HepG2 (cell line): ENCODE measurements around the gene PKP3. TPM values are rescaled to one million over a fixed set of nuclear protein-coding genes. Genes with fewer than 3 reads are reported as not detected.

ENCODE experiments used
- ATAC-seq: fragments of 200-7000 bp; cut with Tn5 transposase; 3 replicates; pipeline ENCODE4 v1.9.1; 2020; ENCODE audit warnings: mild to moderate bottlenecking, moderate library complexity
- BruUV-seq: library from RNA; stranded (reverse); fragments of 400-500 nt; replicated peaks from 2 replicates; lab custom pipeline; 2021; lab: Mats Ljungman, UMichigan
- CTCF ChIA-PET: fragments of 300-600 bp; formaldehyde crosslinking; extraction: SDS; loops from one replicate; lab custom pipeline; 2021; ENCODE audit warnings: low total read pairs, inconsistent platforms, low intra/inter-chr PET ratio; lab: Yijun Ruan, JAX
- POLR2A ChIA-PET: fragments of 350-600 bp; sonication (Branson Sonifier 250); formaldehyde crosslinking; loops from one replicate; lab custom pipeline; 2020; ENCODE audit warnings: antibody characterized with exemption, inconsistent platforms; lab: Yijun Ruan, JAX
- DNase-seq: peaks from one replicate; pipeline ENCODE4 v3.0.0-alpha.2; 2015; ENCODE audit warnings: low spot score
- FAIRE-seq: peaks from 3 replicates; lab custom pipeline; 2011; peaks lifted over from hg19 to GRCh38; lab: Jason Lieb, UNC
- H2AFZ ChIP-seq: one replicate; pipeline ENCODE4 v1.6.1; 2011; ENCODE audit warnings: low read length, inconsistent platforms
- H3K27ac ChIP-seq: fragments of 300-600 bp; 3 replicates; pipeline ENCODE4 v1.8.0; 2011; ENCODE audit warnings: mixed run types, mild to moderate bottlenecking, mixed read lengths, low read length, inconsistent platforms; ENCODE audit not compliant: insufficient read depth; ENCODE audit errors: extremely low read length
- H3K27me3 ChIP-seq, 2 experiments: fragments of 200-600 bp in 1 of 2; 2 replicates in 1 of 2; 3 replicates in 1 of 2; pipeline versions ENCODE4 v1.6.0 to v1.8.0; 2011; ENCODE audit warnings: low read length in 2 of 2, mild to moderate bottlenecking in 2 of 2, moderate library complexity in 2 of 2, inconsistent platforms in 1 of 2; ENCODE audit not compliant: insufficient read depth in 2 of 2, control insufficient read depth in 1 of 2
- H3K36me3 ChIP-seq, 2 experiments: fragments of 200-600 bp in 1 of 2; replicated peaks in 1 of 2; 2 replicates in 1 of 2; 3 replicates in 1 of 2; pipeline versions ENCODE4 v1.5.1 to v1.8.0; 2011; ENCODE audit warnings: low read length in 2 of 2, inconsistent platforms in 1 of 2; ENCODE audit not compliant: insufficient read depth in 2 of 2, control insufficient read depth in 1 of 2
- H3K4me1 ChIP-seq: 2 replicates; pipeline ENCODE4 v1.5.1; 2012; ENCODE audit warnings: low read length, inconsistent platforms; ENCODE audit not compliant: insufficient read depth
- H3K4me2 ChIP-seq: 2 replicates; pipeline ENCODE4 v1.6.0; 2011; ENCODE audit warnings: low read depth, low read length, inconsistent platforms
- H3K4me3 ChIP-seq, 3 experiments: fragments of 200-600 bp in 1 of 3; sonication (generic), shearing (Covaris generic) in 1 of 3; replicated peaks in 1 of 3; 2 replicates each; pipeline ENCODE4 v1.5.1; 2011 to 2016; ENCODE audit warnings: low read length in 3 of 3, inconsistent platforms in 2 of 3, low read depth in 2 of 3, mild to moderate bottlenecking in 2 of 3, control low read depth in 1 of 3, mixed read lengths in 1 of 3; ENCODE audit not compliant: insufficient read depth in 1 of 3
- H3K79me2 ChIP-seq: one replicate; pipeline ENCODE4 v1.6.1; 2011; ENCODE audit warnings: low read length, inconsistent platforms; ENCODE audit not compliant: insufficient read depth
- H3K9ac ChIP-seq: 2 replicates; pipeline ENCODE4 v1.6.0; 2011; ENCODE audit warnings: mild to moderate bottlenecking, low read depth, low read length, inconsistent platforms; ENCODE audit not compliant: insufficient read depth
- H3K9me3 ChIP-seq: 2 replicates; pipeline ENCODE4 v1.5.1; 2012; ENCODE audit warnings: mild to moderate bottlenecking, low read length
- H4K20me1 ChIP-seq: 2 replicates; pipeline ENCODE4 v1.6.0; 2011; ENCODE audit warnings: inconsistent platforms, mild to moderate bottlenecking, low read length, moderate library complexity; ENCODE audit not compliant: insufficient read depth
- ATF7 ChIP-seq, 2 experiments: fragments of 450-650 bp in 1 of 2; sonication (generic) in 1 of 2; formaldehyde crosslinking in 1 of 2; IDR thresholded peaks; 2 replicates each; pipeline versions ENCODE4 v1.4.0 to v1.6.1; 2016 to 2020; ENCODE audit warnings: antibody characterized with exemption in 1 of 2, mild to moderate bottlenecking in 1 of 2, missing genetic modification reagents in 1 of 2
- CTCF ChIP-seq: sonication (generic); formaldehyde crosslinking; IDR thresholded peaks from 2 replicates; pipeline ENCODE4 v1.5.0; 2020; ENCODE audit warnings: mild to moderate bottlenecking, missing genetic modification reagents, moderate library complexity
- PAXIP1 ChIP-seq: sonication (generic); formaldehyde crosslinking; conservative IDR thresholded peaks from 2 replicates; pipeline ENCODE4 v1.4.0; 2020; ENCODE audit warnings: mild to moderate bottlenecking, missing genetic modification reagents, moderate library complexity
- RAD21 ChIP-seq: fragments of 450-650 bp; formaldehyde crosslinking; IDR thresholded peaks from 2 replicates; pipeline ENCODE4 v1.5.0; 2020; ENCODE audit warnings: mild to moderate bottlenecking
- SNAI1 ChIP-seq: sonication (generic); formaldehyde crosslinking; IDR thresholded peaks from 2 replicates; pipeline ENCODE4 v1.5.0; 2020; ENCODE audit warnings: mild to moderate bottlenecking, missing genetic modification reagents, borderline replicate concordance
- STAG1 ChIP-seq: sonication (generic); formaldehyde crosslinking; IDR thresholded peaks from 2 replicates; pipeline ENCODE4 v1.4.0; 2020; ENCODE audit warnings: missing genetic modification reagents
- ZBTB39 ChIP-seq: sonication (generic); formaldehyde crosslinking; IDR thresholded peaks from 2 replicates; pipeline ENCODE4 v1.5.0; 2020; ENCODE audit warnings: missing genetic modification reagents
- ZFY ChIP-seq: sonication (generic); formaldehyde crosslinking; IDR thresholded peaks from 2 replicates; pipeline ENCODE4 v1.4.0; 2020; ENCODE audit warnings: missing genetic modification reagents
- ZNF263 ChIP-seq: sonication (generic); formaldehyde crosslinking; IDR thresholded peaks from 2 replicates; pipeline ENCODE4 v1.4.0; 2020; ENCODE audit warnings: missing genetic modification reagents
- ZNF770 ChIP-seq: sonication (generic); formaldehyde crosslinking; IDR thresholded peaks from 2 replicates; pipeline ENCODE4 v1.5.0; 2020; ENCODE audit warnings: mild to moderate bottlenecking, missing genetic modification reagents
- WGBS: methylation state at CpG from one replicate; pipeline ENCODE4 v1.1.6; 2017; ENCODE audit warnings: low lambda C conversion rate; 5-methylcytosine and 5-hydroxymethylcytosine counted together
- in situ Hi-C: cut with HindIII; loops from 2 replicates; pipeline ENCODE4 v1.10.0; 2017; ENCODE audit warnings: low pct_unique_long_range_greater_than_20kb; ENCODE audit not compliant: extremely low pct_ligation_motif_present
- intact Hi-C: fragments of 100-400 bp; cut with micrococcal nuclease; formaldehyde crosslinking; loops from one replicate; pipeline ENCODE4 v1.10.0; 2022; ENCODE audit not compliant: unreplicated experiment
- polyA plus RNA-seq, 8 experiments: library from polyadenylated mRNA; depleted of rRNA in 3 of 8; stranded (reverse) in 7 of 8; unstranded in 1 of 8; fragments of >200 nt; fragmentation: Illumina TruSeq in 4 of 8; extraction: Trizol in 4 of 8; gene quantifications; 2 replicates each; pipeline versions ENCODE4 v1.2.1 to v1.2.3, GENCODE V29; 2011 to 2016; ENCODE audit warnings: low read depth in 4 of 8, missing spikeins in 1 of 8, mixed read lengths in 1 of 8; ENCODE audit not compliant: insufficient read depth in 1 of 8
- total RNA-seq, 5 experiments: library from RNA; depleted of rRNA; stranded (reverse); fragments of >200 nt; fragmentation: Illumina TruSeq; extraction: Trizol; gene quantifications; 2 replicates each; pipeline ENCODE4 v1.2.3, GENCODE V29; 2016; ENCODE audit warnings: low read depth in 1 of 5

The PKP3 gene
- total and polyA plus RNA-seq, 2 of the 13 experiments (the other 11 are each of a cell fraction or from before 2014, with no cell fraction given) = 18.0 to 28.7 TPM

GRCh38 chr11:440065-441042 is 46.3 kb downstream of the PKP3 start:
- Histone ChIP-seq H3K4me1 (peaks cover 40% of the 10 kb centered on the region), H3K79me2 (no peaks in the 10 kb centered on the region), H3K9ac (no peak overlapping the region), H2AFZ (no peak overlapping the region), H3K27ac (no peak overlapping the region), H3K9me3 (no peaks in the 10 kb centered on the region), H4K20me1 (no peaks in the 10 kb centered on the region), H3K27me3 (no peaks in the 10 kb centered on the region), H3K4me2 (no peak overlapping the region), H3K4me3 (peak overlapping the region in 1 of 3 experiments; percentile 77; a peak in 1 of 6 replicates), H3K36me3 (no peaks in the 10 kb centered on the region)
- WGBS = 96% methylated on average over 15 of the region's 27 CpGs
- in situ Hi-C loops = loop anchor here (5.0 kb wide), 1 partner anchor 33 kb away; no protein-coding TSS in a partner anchor
- ChIA-PET POLR2A (interaction anchor here (0.7 to 2.5 kb wide), 8 partner anchors 8 to 78 kb away, joined by 3 to 10 read pairs (median 5); partner anchors contain the start of genes PTDSS2 and RNH1), CTCF (interaction anchor here (1.1 to 1.2 kb wide), 2 partner anchors 9 to 78 kb away, joined by 3 to 7 read pairs; no protein-coding TSS in a partner anchor)
- FAIRE-seq = no peak
- DNase-seq = peak; percentile 32
- peak; percentile 14; the same call in 1 of the 3 replicates for ATAC-seq
- TSS peak; percentile 65 for BruUV-seq
- intact Hi-C loops = no loop called here
- TF ChIP-seq CTCF (CRISPR knock-in tag) (peak; percentile 64), SNAI1 (CRISPR knock-in tag) (no peak), RAD21 (CRISPR knock-in tag) (peak; percentile 57), ZBTB39 (CRISPR knock-in tag) (no peak), PAXIP1 (CRISPR knock-in tag) (no peak), ZNF263 (peak; percentile 87), ZFY (CRISPR knock-in tag) (0 out of 2 replicates have a peak, but pooled peaks have one; percentile 17), ATF7 (IDR thresholded peaks at IDR 0.05) (no peak), ATF7 (CRISPR knock-in tag; IDR thresholded peaks at IDR 0.05) (no peak), ZNF770 (CRISPR knock-in tag) (peak; percentile 96), STAG1 (CRISPR knock-in tag) (peak; percentile 68)
